Measurements from ENCODE around the gene ZNF319. TPM values are rescaled to one million over a fixed set of nuclear protein-coding genes. Genes with fewer than 3 reads are reported as not detected.

ZNF319 gene
- total and polyA plus RNA-seq, 2 of the 4 experiments (the other 2 are of a cell fraction), result 0.90 to 6.3 TPM

DNA sequence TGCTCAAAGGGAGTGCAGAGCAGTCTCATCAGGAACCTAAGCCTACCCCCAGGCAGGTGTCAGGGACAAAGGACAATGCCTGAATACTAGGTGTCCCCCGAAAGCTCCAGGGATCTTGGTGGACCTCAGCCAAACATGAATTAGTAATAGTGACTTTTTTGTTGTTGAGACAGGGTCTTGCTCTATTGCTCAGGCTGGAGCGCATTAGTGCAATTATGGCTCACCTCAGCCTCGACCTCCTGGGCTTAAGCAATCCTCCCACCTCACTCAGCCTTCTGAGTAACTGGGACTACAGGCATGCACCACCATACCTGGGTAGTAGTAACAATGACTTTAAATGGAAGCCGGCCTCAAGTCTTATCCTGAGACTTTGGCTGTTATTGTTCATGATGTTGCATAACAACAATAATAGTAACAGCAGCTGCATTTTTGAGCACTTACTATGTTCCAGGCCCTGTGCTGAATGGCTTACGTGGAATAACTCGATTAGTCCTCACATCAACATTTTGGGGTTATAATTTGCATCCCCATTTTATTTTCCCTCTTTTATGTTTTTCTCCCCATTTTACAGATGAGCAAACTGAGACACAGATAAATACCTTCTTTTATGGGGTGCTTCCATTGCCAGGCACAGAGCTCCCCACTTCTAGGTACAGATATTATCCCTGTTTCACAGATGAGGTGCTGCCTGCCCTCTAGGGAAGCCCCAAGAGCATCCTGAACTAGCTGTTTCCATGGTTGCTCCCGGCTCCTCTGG, 49.1 kb downstream of the ZNF319 start:
- no peak overlapping the region for H3K4me2 ChIP-seq (ENCODE audit: low read depth, low read length)
- dilution Hi-C loops (cut with HindIII; ENCODE audit: low sequenced_read_pairs, unreplicated experiment) (no loop called here), in situ Hi-C loops (cut with MboI; ENCODE audit: low sequenced_read_pairs) (no loop called here)

More for the DNA sequence above, 49.1 kb downstream of the ZNF319 start:
- H3K4ac ChIP-seq (ENCODE audit: low read depth, low read length), result no peak overlapping the region
- H2AFZ ChIP-seq (replicated peaks; ENCODE audit: low read length, poor library complexity), result no peak overlapping the region
- H2BK20ac ChIP-seq (ENCODE audit: low read depth, low read length), result no peak overlapping the region
- H2BK5ac ChIP-seq (ENCODE audit: low read depth, low read length, poor library complexity, severe bottlenecking), result no peak overlapping the region
- no peak overlapping the region for H3K9ac ChIP-seq (ENCODE audit: low read depth, low read length)
- no peak overlapping the region for H2BK15ac ChIP-seq (ENCODE audit: low read depth, low read length)
- no peak overlapping the region for H2AK5ac ChIP-seq (ENCODE audit: low read depth, low read length)
- peaks cover 36% of the 10 kb centered on the region for H3K27me3 ChIP-seq (ENCODE audit: control insufficient read depth, insufficient read depth, low read length)
- no peaks in the 10 kb centered on the region for H4K20me1 ChIP-seq (ENCODE audit: insufficient read depth, low read length)
- DNase-seq, result no peak
- ChIA-PET CTCF (no interaction called here), POLR2A (ENCODE audit: unreplicated experiment) (no interaction called here)
- H3K27ac ChIP-seq (ENCODE audit: insufficient read depth, low read length), result no peak overlapping the region
- no peak overlapping the region for H4K5ac ChIP-seq (ENCODE audit: low read depth, low read length)
- no peak overlapping the region for H3K23ac ChIP-seq (ENCODE audit: low read depth, low read length)
- no peak overlapping the region for H3K18ac ChIP-seq (ENCODE audit: low read depth, low read length)
- H3K9me1 ChIP-seq (ENCODE audit: insufficient read depth, low read length), result no peaks in the 10 kb centered on the region
- no peak overlapping the region for H3K56ac ChIP-seq (ENCODE audit: extremely low read depth, insufficient read depth, low read length)
- no peak overlapping the region for H3K14ac ChIP-seq (replicated peaks; ENCODE audit: low read depth, low read length)
- TF ChIP-seq MXI1 (IDR thresholded peaks at IDR 0.05; ENCODE audit: borderline replicate concordance, low read depth, low read length), result no peak
- TF ChIP-seq MAFK (IDR thresholded peaks at IDR 0.05; ENCODE audit: low read depth, low read length), result no peak
- no peak for TF ChIP-seq RFX5 (IDR thresholded peaks at IDR 0.05; ENCODE audit: low read depth, low read length)
- TF ChIP-seq FOS (IDR thresholded peaks at IDR 0.05; ENCODE audit: low read depth, low read length), result no peak
- TF ChIP-seq, protein P1, sequence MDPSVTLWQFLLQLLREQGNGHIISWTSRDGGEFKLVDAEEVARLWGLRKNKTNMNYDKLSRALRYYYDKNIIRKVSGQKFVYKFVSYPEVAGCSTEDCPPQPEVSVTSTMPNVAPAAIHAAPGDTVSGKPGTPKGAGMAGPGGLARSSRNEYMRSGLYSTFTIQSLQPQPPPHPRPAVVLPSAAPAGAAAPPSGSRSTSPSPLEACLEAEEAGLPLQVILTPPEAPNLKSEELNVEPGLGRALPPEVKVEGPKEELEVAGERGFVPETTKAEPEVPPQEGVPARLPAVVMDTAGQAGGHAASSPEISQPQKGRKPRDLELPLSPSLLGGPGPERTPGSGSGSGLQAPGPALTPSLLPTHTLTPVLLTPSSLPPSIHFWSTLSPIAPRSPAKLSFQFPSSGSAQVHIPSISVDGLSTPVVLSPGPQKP (IDR thresholded peaks at IDR 0.05; ENCODE audit: borderline replicate concordance, low read depth, low read length), result no peak
- no peak for TF ChIP-seq RCOR1 (IDR thresholded peaks at IDR 0.05; ENCODE audit: insufficient replicate concordance, low read length)
- TF ChIP-seq POLR2A (IDR thresholded peaks at IDR 0.05; ENCODE audit: low read depth, low read length), result no peak
- no peak for TF ChIP-seq CEBPB (IDR thresholded peaks at IDR 0.05; ENCODE audit: low read depth, low read length)
- no peak for TF ChIP-seq CHD1 (IDR thresholded peaks at IDR 0.05; ENCODE audit: low read depth, low read length)
- TF ChIP-seq, protein P2, sequence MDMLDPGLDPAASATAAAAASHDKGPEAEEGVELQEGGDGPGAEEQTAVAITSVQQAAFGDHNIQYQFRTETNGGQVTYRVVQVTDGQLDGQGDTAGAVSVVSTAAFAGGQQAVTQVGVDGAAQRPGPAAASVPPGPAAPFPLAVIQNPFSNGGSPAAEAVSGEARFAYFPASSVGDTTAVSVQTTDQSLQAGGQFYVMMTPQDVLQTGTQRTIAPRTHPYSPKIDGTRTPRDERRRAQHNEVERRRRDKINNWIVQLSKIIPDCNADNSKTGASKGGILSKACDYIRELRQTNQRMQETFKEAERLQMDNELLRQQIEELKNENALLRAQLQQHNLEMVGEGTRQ (IDR thresholded peaks at IDR 0.05; ENCODE audit: low read depth, low read length), result no peak
- TF ChIP-seq SMC3 (IDR thresholded peaks at IDR 0.05; ENCODE audit: low read depth, low read length), result no peak
- TF ChIP-seq RAD21 (IDR thresholded peaks at IDR 0.05; ENCODE audit: low read length), result no peak
- TF ChIP-seq, protein P3, sequence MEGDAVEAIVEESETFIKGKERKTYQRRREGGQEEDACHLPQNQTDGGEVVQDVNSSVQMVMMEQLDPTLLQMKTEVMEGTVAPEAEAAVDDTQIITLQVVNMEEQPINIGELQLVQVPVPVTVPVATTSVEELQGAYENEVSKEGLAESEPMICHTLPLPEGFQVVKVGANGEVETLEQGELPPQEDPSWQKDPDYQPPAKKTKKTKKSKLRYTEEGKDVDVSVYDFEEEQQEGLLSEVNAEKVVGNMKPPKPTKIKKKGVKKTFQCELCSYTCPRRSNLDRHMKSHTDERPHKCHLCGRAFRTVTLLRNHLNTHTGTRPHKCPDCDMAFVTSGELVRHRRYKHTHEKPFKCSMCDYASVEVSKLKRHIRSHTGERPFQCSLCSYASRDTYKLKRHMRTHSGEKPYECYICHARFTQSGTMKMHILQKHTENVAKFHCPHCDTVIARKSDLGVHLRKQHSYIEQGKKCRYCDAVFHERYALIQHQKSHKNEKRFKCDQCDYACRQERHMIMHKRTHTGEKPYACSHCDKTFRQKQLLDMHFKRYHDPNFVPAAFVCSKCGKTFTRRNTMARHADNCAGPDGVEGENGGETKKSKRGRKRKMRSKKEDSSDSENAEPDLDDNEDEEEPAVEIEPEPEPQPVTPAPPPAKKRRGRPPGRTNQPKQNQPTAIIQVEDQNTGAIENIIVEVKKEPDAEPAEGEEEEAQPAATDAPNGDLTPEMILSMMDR (conservative IDR thresholded peaks at IDR 0.05; ENCODE audit: low read depth, low read length), result no peak
- TF ChIP-seq NFE2L2 (IDR thresholded peaks at IDR 0.05; ENCODE audit: low read depth, low read length), result no peak
- TF ChIP-seq MAZ (IDR thresholded peaks at IDR 0.05; ENCODE audit: borderline replicate concordance, low read depth, low read length), result no peak
- no peak overlapping the region for H3K4me3 ChIP-seq (ENCODE audit: insufficient read depth, low read depth, low read length)
- no peaks in the 10 kb centered on the region for H3K79me1 ChIP-seq (ENCODE audit: low read depth in 1 of 2, low read length in 2 of 2)
- H2BK120ac ChIP-seq (ENCODE audit: low read depth, low read length), result no peak overlapping the region
- no peak overlapping the region for H2AK9ac ChIP-seq (replicated peaks; ENCODE audit: low read depth, low read length, poor library complexity)
- WGBS, 2 experiments (ENCODE audit: extremely low coverage in 2 of 2, insufficient read length in 1 of 2), result 58% methylated on average over 2 of the region's 7 CpGs; no CpG with 5 or more reads in 1 of the 2 experiments
- no peaks in the 10 kb centered on the region for H3K4me1 ChIP-seq (ENCODE audit: control insufficient read depth, insufficient read depth, low read length)
- H4K8ac ChIP-seq (ENCODE audit: low read depth in 2 of 2, low read length in 2 of 2), result no peak overlapping the region
- no peaks in the 10 kb centered on the region for H3K36me3 ChIP-seq (ENCODE audit: control insufficient read depth, insufficient read depth, low read length)
- no TSS peak for BruUV-seq (replicated peaks)
- H3K9me3 ChIP-seq (ENCODE audit: control insufficient read depth, insufficient read depth, low read length), result no peaks in the 10 kb centered on the region; the same call in 1 of the 2 replicates
- H4K91ac ChIP-seq (ENCODE audit: insufficient read depth, low read depth, low read length), result no peak overlapping the region
- ATAC-seq (ENCODE audit: low read depth), result no peak
- intact Hi-C loops (cut with micrococcal nuclease), result no loop called here
